Tibial artery (tissue), 4 donors: ENCODE results near the gene COMMD3.

Experiments used
- DNase-seq, 2 donors: peaks; one replicate each; pipeline ENCODE4 v3.0.0-alpha.2; 2019
- H3K27ac ChIP-seq, 2 donors: fragments of 200-600 bp; sonication (generic) in 1 of 2; 1 replicate in 1 of 2; 2 replicates in 1 of 2; pipeline ENCODE4 v1.5.1; 2018 to 2019; ENCODE audit warnings: mild to moderate bottlenecking in 1 of 2
- H3K27me3 ChIP-seq, 2 donors: fragments of 200-600 bp; sonication (generic) in 1 of 2; one replicate each; pipeline versions ENCODE4 v1.5.1 to v1.6.0; 2016 to 2019
- H3K36me3 ChIP-seq, 3 donors: fragments of 200-600 bp; sonication (generic) in 2 of 3; one replicate each; pipeline ENCODE4 v1.5.1; 2016 to 2019; ENCODE audit warnings: mild to moderate bottlenecking in 2 of 3
- H3K4me1 ChIP-seq, 4 donors: fragments of 200-600 bp; sonication (generic) in 2 of 4; 1 replicate in 3 of 4; 2 replicates in 1 of 4; pipeline ENCODE4 v1.5.1; 2016 to 2019
- H3K4me3 ChIP-seq, 2 donors: fragments of 200-600 bp; sonication (generic) in 1 of 2; 1 replicate in 1 of 2; 2 replicates in 1 of 2; pipeline ENCODE4 v1.5.1; 2018 to 2019; ENCODE audit warnings: mild to moderate bottlenecking in 2 of 2
- H3K9me3 ChIP-seq, 3 donors: fragments of 200-600 bp; sonication (generic) in 1 of 3; one replicate each; pipeline ENCODE4 v1.5.1; 2016 to 2019
- CTCF ChIP-seq, 2 experiments: fragments of 200-600 bp in 1 of 2; fragments of 450-650 bp in 1 of 2; IDR thresholded peaks; one replicate each; pipeline ENCODE4 v1.5.1; 2017 to 2019; ENCODE audit warnings: antibody characterized with exemption in 2 of 2, mild to moderate bottlenecking in 1 of 2, moderate library complexity in 1 of 2
- intact Hi-C: fragments of 100-400 bp; cut with DNase I; formaldehyde crosslinking; loops from one replicate; pipeline ENCODE4 v1.15.0; 2023; ENCODE audit warnings: low total_unique reads

The COMMD3 gene

GRCh38 chr10:22335173-22335933, 19.2 kb downstream of the COMMD3 start:
- H3K27me3 ChIP-seq = peaks cover 12 to 60% of the 10 kb centered on the region in 2 donors

GRCh38 chr10:22338185-22338900, 22.2 kb downstream of the COMMD3 start:
- no peak for DNase-seq
- intact Hi-C loops = no loop called here
- Histone ChIP-seq H3K27me3 (peaks cover 12 to 79% of the 10 kb centered on the region in 2 donors), H3K27ac (no peak overlapping the region), H3K36me3 (no peaks in the 10 kb centered on the region), H3K4me3 (no peak overlapping the region), H3K4me1 (peaks cover 0 to 45% (median 39%) of the 10 kb centered on the region in 4 donors), H3K9me3 (no peaks in the 10 kb centered on the region)
- TF ChIP-seq CTCF (IDR thresholded peaks at IDR 0.05) = no peak

More at GRCh38 chr10:22335173-22335933, 19.2 kb downstream of the COMMD3 start:
- Histone ChIP-seq H3K4me1 (peaks cover 0 to 37% (median 31%) of the 10 kb centered on the region in 4 donors), H3K4me3 (peak overlapping the region; percentile 42 to 60), H3K36me3 (peaks cover 0 to 2% (median 0%) of the 10 kb centered on the region in 3 donors), H3K9me3 (no peaks in the 10 kb centered on the region), H3K27ac (no peak overlapping the region)
- peak; percentile 39 to 70 for DNase-seq
- intact Hi-C loops = no loop called here
- TF ChIP-seq CTCF (IDR thresholded peaks at IDR 0.05) = peak; percentile 30 to 37

- Histone ChIP-seq H3K27me3 (peaks cover 12 to 82% of the 10 kb centered on the region in 2 donors), H3K36me3 (no peaks in the 10 kb centered on the region), H3K9me3 (no peaks in the 10 kb centered on the region), H3K27ac (no peak overlapping the region), H3K4me3 (no peak overlapping the region), H3K4me1 (peaks cover 0 to 45% (median 39%) of the 10 kb centered on the region in 4 donors)
- intact Hi-C loops = no loop called here
- no peak for TF ChIP-seq CTCF (IDR thresholded peaks at IDR 0.05)
- DNase-seq = no peak
Measured at GRCh38 chr10:22338931-22339330, 22.7 kb downstream of the COMMD3 start.

GRCh38 chr10:22339761-22340328, 23.7 kb downstream of the COMMD3 start:
- no peak for TF ChIP-seq CTCF (IDR thresholded peaks at IDR 0.05)
- Histone ChIP-seq H3K4me1 (peaks cover 0 to 38% (median 32%) of the 10 kb centered on the region in 4 donors), H3K36me3 (no peaks in the 10 kb centered on the region), H3K27me3 (peaks cover 16 to 82% of the 10 kb centered on the region in 2 donors), H3K4me3 (peak overlapping the region; percentile 73 to 75), H3K27ac (peak overlapping the region; percentile 95 to 96), H3K9me3 (no peaks in the 10 kb centered on the region)
- intact Hi-C loops = loop anchor here (10.0 kb wide), 2 partner anchors 95 to 335 kb away; partner anchors contain the start of gene DNAJC1
- no peak for DNase-seq

GRCh38 chr10:22340329-22341189, 24.4 kb downstream of the COMMD3 start:
- no peaks in the 10 kb centered on the region for H3K36me3 ChIP-seq
- peak overlapping the region; percentile 73 to 75 for H3K4me3 ChIP-seq
- no peak for TF ChIP-seq CTCF (IDR thresholded peaks at IDR 0.05)
- peaks cover 0 to 4% (median 0%) of the 10 kb centered on the region in 3 donors for H3K9me3 ChIP-seq
- H3K4me1 ChIP-seq = peaks cover 0 to 39% (median 27%) of the 10 kb centered on the region in 4 donors
- H3K27me3 ChIP-seq = peaks cover 21 to 82% of the 10 kb centered on the region in 2 donors
- DNase-seq = peak; percentile 54 to 79
- H3K27ac ChIP-seq = peak overlapping the region; percentile 95 to 96
- intact Hi-C loops = loop anchor here (10.0 kb wide), 2 partner anchors 94 to 336 kb away; partner anchors contain the start of gene DNAJC1
